Stimulated activated CD8-positive, alpha-beta memory T cell treated with anti-CD3 and anti-CD28 coated beads, Interleukin-12 subunit alpha, Interleukin-12 subunit beta, amount 100 ng/mL, for 1 hour (primary cell): ENCODE results near the gene PLCG1.
A peak's percentile ranks its signal among the peaks of the same experiment; 100 is the strongest.
"Not testable (repeated sequence)": the region's sequence is repeated elsewhere in the genome, so short reads cannot be mapped to it uniquely, and the experiment has no call there.

Source experiments
- DNase-seq: peaks from one replicate; pipeline ENCODE4 v3.0.0-alpha.2; 2020; ENCODE audit warnings: low read depth

Gene PLCG1

DNA sequence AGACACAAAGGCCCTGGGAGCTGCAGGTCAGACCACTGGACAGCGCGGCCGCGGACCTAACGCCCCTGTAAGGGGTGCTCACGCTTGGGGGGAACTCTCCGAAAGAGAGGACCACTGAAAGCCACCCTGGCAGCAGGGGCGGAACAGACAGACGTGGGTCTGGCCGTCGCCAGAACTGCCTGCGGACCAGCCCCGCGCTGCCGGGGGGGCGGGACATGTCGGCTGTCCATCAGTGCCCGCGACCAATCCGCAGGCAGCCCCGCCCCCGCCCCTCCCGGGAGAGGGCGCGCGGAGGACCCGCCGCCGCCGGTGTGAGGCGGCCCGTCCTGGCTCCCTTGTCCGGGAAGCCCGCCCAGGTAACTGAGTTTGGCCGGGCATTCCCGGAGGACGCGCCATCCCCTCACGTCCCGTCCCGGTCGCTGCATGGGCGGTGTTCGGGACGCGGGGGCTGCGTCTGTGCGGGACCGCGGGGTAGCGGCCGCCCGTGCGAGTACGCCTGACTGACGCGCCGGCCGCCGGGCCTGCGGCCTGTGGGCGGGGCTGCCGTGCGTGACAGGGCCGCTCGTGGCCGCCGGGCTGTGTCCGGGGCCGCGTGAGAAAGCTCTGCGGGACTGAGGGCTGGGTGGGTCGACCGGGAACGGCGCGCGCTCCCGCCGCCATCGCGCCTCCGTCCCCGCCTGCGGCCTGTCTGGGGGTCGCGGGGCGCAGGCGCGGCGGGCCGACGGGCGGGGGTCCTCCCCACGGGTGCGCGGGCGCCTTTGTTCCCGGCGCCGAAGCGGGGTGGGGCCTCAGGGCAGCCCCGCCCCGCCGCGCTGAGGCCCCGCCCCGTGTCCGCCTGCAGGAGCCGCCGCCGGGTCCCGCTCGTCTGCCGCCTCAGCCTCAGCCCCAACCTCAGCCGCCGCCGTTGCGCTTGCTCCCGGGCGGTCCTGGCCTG, at the start of gene PLCG1:
Gene PLCG1 (plus strand): TSS at position 864 of the 934 bp plus-strand sequence. CDS start 99 bp downstream, outside the sequence.
- DNase-seq, result peak; percentile 67

DNA sequence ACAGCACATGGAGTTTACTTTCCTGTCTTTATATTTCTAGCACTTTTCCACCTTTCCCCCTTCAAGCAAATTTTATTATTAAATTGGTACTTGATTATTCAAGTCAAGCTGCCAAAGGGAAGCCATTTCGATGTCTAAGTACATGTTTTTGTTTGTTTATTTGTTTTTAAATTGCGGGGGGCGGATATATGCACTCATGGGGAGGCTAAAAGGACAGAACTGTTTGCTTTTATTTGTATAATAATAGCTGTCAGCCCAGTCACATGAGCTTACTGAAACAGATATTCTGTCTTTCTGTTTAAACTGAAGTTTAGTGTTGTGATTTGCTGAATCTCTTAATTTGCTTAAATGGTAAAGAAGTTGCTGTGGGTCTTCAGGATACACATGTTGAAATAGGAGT, 49.6 kb upstream of the PLCG1 start:
- DNase-seq, result no peak

DNA sequence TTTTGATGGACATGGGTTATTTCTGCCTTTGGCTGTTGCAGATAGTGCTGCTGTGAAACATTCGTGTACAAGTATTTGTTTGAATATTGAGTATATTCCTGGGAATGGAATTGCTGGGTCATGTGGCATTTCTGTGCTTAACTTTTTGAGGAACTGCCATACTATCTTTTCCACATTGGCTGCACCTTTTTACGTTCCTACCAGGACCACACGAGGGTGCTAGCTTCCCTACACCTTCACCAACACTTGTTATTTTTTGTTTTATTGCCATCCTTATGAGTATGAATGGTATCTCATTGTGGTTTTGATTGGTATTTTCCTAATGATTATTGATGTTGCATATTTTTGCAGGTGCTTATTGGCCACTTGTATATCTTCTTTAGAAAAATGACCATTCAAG, 47.8 kb upstream of the PLCG1 start:
- no peak for DNase-seq

DNA sequence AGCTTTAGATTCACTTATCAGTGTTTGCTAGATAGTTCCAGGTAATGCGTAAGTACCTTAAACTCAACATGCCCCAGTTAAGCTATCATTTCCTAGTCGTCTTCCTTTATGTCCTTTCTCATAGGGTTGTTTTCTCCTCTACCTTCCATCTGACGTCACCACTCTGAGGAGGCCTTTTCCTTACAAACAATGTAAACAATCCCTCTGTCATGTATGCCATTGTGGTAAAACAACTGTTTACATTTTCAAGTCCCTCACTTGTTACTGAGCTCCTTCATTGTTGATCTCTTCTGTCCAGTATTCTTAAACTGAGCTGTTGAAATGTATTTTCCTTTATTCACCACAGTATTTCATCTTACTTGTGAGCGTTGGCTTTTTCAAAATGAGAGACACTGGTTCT, 45.4 kb upstream of the PLCG1 start:
- no peak for DNase-seq

DNA sequence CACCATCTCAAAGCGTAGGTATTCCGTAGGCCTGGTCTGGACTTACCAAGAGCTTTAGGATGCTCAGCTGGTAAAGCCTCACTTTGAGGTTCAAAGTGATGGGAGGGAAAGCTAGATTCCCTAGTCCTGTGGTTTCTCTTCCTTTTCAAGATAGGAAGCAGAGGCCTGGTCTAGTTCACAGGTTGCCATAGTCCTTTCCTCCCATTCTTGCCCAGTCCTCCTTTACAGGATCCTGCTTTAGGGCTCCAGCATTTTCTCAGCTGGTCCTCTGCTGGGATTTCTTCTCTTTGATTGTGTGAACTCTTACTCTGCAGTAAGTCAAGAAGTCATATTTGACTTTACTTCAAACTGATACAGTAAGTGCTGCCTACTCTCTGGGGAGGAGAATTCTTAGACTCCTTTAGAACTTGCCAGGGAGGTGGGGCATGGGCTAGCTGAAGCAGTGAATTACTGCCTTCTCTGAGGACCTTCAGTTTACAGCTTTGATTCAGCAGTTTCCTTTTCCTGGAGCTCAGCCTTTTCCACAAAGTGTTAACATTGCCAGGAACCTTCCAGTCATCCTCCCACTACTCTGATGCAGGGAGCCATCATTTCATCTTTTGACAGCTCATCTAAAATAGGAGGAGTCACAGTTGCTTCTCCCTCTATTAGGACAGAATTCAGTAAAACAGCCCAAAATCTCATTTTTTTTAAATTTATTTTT, 42.8 kb upstream of the PLCG1 start:
- DNase-seq, result no peak

DNA sequence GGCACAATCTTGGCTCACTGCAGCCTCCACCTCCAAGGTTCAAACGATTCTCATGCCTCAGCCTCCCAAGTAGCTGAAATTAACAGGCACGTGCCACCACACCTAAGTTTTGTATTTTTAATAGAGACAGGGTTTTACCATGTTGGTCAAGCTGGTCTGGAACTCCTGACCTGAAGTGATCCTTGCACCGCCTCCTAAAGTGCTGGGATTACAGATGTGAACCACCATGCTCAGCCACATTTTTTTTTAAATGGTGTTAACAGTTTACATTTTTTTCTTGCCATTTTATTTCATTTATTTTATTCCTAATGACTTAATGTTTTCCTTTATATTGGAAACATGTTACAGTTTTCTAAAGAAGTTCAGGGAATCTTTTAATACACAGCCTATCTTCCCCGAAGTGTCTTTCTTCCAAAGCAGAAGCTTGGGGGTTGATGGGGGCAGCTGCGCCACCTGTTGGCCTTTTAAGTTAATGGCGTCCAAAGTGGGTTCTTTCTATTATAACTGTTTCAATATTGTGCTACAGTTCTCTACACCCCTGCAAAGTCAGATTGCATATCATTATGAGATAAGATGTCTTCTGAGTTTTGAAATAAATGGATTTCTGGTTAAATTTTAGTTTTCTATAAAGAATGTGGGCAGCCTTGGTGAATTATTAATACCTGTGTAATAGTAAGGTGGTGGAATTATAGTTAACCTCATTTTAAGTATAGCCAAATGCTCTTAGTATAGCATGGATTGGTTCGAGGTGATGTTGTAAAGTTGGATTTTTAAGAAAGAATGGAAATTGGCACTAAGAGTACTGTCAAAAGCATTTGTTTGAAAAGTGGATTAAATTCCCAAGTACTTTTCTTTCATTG, 42.0 kb upstream of the PLCG1 start:
- DNase-seq, result peak; percentile 41

DNA sequence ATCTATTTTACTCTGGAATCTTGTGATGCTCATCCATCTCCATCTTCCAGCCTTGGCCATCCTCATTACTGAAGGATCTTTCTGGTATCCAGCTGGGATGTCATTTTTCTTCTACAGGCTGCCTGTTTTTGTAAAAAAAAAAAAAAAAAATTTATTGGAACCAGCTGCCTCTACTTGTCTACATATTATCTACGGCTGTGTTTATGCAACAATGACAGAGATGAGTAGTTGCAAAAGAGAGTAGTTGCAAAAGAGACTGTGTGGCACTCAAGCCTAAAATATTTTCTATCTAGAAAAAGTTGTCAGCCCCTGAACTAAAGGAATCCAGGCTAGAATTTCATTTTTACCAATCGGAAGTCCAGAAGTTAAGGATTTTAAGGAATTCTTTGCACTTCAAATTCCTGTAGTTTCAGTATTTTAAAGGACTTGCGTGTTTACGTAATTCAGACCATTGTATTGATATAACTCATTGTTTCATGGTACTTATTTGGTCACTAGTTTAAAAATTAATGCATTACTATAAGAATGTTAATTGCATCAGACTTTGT, 38.6 kb upstream of the PLCG1 start:
- DNase-seq, result no peak

DNA sequence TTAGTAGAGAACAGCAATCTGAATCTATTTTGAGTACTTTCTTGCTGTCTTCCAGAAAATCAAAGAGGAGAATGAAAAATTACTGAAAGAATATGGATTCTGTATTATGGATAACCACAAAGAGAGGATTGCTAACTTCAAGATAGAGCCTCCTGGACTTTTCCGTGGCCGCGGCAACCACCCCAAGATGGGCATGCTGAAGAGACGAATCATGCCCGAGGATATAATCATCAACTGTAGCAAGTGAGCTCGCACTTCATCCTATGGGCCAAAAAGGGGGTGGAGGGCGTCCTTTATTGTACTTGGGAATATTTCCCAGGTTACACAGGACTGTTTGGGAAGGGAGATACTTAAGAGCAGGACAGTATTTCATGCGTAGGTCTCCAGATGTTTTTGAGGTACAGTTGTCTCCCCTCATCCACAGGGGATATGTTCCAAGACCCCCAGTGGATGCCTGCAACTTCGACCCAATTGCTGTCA, 37.3 kb upstream of the PLCG1 start:
- DNase-seq, result no peak

DNA sequence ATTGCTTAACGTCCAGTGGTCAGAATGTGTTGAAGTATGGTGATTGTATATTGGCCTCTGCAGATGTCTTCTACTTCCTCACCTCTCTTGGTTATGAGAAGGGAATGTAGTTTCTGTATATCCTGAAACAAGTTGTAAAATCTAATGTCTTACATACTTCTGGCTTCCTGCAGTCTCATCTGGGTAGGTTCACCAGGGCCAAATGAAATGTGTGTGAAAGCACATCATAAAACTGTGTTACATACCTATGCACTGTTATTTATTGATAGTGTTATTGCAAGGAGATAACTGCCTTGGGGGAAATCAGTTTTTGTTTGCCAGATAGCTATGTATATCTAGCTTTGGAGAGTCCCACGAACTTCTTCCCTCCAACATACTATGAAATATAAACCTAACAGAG, 35.7 kb upstream of the PLCG1 start:
- DNase-seq, result no peak

DNA sequence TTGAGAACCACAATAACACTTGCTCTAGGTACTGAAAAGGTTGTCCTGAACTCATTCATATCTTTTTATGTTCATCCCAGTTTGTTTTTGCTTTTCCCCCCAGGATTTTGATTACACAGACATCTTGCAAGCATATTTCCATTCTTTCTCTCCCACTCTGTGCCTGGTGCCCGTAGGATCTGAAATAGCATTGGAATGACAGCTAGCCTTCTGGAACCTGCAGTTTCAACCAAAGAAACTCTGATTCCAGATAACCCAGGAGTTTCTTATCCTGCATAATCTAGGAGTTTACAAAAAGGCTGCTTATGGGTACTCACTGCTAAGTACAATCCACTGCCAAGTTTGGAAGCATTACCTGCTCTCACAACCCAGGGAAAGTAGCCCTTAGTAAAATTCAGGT, 28.8 kb upstream of the PLCG1 start:
- no peak for DNase-seq

DNA sequence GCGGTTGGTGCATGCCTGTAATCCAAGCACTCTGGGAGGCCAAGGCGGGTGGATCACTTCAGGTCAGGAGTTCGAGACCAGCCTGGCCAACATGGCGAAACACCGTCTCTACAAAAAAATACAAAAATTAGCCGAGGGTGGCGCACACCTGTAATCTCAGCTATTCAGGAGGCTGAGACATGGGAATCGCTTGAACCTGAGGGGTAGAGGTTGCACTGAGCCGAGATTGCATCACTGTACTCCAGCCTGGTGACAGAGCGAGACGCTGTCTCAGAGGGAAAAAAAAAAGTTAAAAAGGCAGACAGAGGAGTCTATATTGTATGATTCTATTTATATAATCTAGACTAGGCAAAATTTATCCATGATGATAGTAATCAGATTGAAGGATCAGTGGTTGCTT, 27.3 kb upstream of the PLCG1 start:
- DNase-seq, result no peak

DNA sequence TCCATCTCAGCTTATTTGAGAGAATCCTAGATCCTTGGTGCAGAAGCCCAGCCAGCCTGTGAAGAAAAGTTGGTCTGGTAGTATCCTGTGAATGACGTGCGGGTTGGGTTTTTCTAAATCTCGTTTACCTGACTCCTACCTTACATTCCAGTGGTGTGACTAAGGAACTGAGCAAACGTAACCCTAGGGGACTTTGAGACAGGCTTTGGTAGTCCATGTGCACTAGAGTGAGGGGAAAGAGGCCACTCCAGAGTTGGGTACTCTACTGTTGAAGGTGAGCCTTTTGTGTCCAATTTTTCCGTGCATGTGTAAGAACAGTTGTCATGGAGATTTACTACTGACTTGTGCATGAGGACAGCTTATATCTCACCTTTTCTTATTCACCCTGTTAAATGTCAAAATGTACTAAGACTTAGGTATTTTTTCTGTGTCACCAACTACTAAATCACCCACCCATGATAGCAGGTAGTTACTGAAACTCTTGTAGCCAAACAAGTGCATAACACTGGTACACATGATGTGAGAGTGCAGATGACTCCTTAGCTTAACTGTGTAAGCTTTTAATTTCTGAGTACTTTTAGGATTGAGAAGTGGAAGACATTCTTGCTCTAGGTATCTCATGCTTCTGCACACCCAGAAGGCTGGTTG, 26.3 kb upstream of the PLCG1 start:
- no peak for DNase-seq

DNA sequence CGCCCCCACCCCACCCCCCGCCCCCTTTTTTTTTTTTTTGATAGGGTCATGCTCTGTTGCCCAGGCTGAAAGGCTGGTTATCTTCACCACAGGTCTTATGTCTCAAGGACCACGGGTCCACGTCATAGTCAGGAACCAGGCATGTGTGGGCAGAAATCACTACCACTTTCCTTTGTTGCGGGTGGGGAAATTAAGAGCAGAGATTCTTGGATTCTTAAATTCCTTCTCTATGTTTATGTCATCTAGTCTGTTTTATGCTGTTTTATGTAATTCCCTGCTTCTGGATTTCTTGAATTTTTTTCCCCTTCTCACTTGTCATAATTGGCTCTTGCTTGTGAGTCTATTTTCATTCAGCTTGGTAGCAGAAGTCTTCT, 25.8 kb upstream of the PLCG1 start:
- no peak for DNase-seq

DNA sequence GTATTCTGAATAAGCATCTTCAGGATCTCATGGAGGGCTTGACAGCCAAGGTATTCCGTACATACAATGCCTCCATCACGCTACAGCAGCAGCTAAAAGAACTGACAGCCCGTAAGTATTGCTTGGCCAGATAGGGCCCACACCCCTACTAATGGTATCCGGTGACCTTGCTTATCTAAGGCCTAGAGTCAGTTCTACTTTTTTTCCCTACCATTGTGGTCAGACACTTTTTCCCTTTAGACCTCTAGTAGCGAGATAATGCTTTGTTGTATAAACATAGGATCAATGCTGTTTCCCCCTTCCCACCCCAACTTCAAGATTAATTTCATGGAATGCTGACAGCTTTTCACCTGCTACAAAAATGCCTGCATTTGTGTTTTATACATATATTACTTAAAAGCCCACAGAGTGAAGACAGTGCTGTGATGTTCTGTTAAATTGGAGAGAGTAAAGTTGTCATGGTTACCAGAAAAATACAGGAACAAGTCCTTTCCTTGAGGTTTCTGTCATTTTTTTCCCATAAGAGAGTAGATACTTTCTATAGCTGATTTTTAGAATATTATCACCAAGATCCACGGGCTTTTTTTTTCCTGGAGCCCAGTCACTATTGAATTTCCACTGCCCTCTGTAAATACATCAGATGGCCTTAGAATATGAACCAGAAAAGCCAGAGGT, 20.9 kb upstream of the PLCG1 start:
- DNase-seq, result no peak

DNA sequence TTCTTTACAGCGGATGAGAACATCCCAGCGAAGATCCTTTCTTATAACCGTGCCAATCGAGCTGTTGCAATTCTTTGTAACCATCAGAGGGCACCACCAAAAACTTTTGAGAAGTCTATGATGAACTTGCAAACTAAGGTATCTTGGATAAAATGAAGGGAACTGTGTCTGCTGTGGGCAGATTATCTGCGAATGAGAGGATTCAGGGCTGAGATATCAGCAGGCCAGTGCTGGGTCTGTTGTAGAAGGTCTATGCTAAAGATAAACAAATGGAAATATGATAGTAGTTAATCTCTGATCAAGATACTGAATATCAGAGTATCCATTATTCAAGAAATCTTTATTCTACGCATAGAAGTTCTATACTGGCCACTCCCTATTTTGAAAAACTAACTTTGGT, 19.2 kb upstream of the PLCG1 start:
- not testable (repeated sequence) for DNase-seq

DNA sequence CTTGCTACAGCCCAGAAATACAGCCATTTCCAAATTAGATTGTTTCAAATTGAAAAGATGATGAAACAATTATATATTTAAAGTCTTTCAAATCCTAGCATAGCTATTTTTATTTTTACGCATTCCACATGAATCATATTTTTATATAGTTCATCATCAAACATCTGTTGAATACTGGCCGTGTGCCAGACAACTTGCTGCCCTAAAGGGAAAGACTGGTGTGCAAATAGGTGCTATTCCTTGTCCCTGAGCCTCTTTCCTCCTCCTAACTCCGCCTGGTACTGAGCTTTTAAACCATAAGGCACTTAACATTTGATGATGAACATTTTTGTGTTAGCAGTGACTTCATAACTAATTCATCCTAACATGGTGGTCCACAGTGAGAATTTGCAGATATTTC, 18.7 kb upstream of the PLCG1 start:
- no peak for DNase-seq

DNA sequence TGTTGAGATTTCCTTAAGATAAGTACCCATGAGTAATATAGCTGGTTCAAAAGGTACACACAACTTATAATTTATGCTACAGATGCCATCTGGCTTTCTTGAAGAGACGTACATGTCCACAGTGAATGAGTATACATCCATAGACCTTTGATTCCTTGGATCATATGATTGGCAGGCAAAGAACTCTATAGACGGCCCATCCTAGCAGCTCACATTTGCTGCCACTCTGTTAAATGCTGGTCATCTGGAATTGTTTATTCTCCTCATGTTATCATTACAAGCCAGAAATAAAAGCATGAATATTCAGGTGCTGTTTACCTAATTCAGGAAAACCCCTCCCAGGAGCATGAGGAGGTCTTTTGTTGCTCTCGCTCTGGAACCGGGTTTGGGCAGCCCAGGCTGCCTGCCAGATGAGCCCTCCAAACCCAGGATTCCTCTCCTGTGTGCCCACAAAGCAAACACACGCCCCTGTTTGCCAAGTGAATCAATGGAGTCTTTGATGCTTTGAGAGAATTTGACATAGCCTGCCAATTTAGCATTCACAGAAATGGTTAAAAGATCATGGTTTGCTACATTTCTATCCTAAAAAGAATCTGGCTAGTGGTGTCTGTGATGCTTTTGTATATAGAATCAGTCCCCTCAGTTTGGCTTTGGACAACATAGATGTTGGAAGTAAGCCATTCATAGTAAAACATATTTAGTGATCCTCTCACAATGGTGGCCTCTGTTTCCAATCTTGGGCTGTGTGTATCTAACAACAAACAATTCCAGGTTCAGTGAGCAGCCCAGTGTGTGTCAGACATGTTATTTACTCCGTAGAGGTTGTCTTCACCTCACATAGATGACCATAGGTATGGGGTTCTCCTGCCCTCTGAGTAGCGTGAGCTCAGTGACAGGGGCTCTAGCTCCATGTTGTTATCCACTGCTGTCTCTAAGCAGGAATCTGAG, 17.5 kb upstream of the PLCG1 start:
- no peak for DNase-seq

DNA sequence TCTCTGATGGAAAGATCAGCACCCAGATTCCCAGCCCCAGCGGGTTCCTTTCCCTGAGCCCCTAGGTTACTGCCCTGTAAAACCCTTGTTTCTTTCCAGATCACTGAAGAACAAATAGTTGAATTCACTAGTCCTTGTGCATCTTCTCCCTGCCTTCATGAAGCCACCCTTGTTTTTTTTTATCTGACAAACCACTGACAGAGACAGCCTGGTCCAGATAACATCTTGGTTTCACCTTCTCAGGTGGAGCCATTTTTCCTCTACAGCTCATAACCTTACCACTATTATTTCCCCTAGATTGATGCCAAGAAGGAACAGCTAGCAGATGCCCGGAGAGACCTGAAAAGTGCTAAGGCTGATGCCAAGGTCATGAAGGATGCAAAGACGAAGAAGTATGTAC, 15.9 kb upstream of the PLCG1 start:
- no peak for DNase-seq

DNA sequence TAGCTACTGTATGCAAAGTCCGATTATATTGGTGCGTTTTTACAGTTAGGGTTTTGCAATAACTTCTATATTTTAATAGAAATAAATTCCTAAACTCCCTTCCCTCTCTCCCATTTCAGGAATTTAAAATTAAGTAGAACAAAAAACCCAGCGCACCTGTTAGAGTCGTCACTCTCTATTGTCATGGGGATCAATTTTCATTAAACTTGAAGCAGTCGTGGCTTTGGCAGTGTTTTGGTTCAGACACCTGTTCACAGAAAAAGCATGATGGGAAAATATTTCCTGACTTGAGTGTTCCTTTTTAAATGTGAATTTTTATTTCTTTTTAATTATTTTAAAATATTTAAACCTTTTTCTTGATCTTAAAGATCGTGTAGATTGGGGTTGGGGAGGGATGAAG, 13.7 kb upstream of the PLCG1 start:
- DNase-seq, result no peak
